ENCODE data around the gene LARP4B. TPM values are rescaled to one million over a fixed set of nuclear protein-coding genes. Genes with fewer than 3 reads are reported as not detected.

Gene LARP4B
- total and polyA plus RNA-seq, 4 donors, result 5.5 to 20.4 (median 12.1) TPM

DNA sequence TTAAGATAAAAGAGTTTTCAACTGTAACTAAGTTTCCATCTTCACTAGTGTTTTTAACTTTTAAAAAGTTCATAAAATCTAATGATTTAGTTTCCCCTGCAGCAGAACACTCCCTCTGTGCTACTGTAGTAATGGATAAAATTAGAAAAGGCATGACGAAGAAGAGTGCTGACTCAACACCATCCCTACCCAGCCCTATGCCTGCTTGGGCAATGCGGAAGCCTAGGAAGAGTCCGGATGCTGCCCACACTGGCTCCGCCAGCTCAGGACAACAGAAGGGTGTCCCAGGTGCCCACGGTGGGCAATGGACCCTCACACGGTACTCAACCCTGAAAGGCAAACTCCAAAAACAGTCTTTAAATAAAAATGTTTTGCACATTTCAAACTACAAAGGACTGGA, 118.2 kb downstream of the LARP4B start (continued):
- TF ChIP-seq, protein P1, sequence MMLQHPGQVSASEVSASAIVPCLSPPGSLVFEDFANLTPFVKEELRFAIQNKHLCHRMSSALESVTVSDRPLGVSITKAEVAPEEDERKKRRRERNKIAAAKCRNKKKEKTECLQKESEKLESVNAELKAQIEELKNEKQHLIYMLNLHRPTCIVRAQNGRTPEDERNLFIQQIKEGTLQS (IDR thresholded peaks at IDR 0.05), result no peak
- TF ChIP-seq RAD21 (IDR thresholded peaks at IDR 0.05) (no peak), GABPA (IDR thresholded peaks at IDR 0.05 in 1 of 2, conservative IDR thresholded peaks at IDR 0.05 in 1 of 2) (no peak), EGR1 (IDR thresholded peaks at IDR 0.05; ENCODE audit: low read depth in 2 of 2) (no peak)

DNA sequence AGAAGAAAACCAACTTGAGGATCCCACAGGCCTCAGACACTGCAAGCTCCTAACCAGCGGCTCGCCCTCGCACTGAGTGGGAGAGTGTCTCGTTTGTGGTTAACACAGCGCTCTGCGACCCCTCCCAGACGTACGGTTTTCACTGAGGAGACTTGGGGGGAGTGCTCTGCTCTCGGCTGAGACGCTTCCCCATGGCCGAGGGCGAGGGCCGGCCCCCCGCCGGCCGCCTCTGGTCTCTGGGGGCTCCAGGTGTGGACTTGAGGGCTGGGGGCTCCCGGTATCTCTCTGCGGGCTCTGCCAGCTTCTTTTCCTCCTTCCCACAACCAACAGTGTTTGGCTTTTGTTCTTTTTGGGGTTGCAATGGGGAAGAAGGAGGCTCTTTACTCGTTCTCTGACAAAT, 118.7 kb downstream of the LARP4B start:
- no peak for DNase-seq (ENCODE audit: low spot score)
- Histone ChIP-seq H3K27ac (ENCODE audit: low read depth in 1 of 2, low read length in 2 of 2) (no peak overlapping the region), H3K27me3 (ENCODE audit: control insufficient read depth in 4 of 4, insufficient read depth in 4 of 4, low read length in 3 of 4) (no peaks in the 10 kb centered on the region), H3K9ac (ENCODE audit: low read depth in 1 of 2, low read length in 2 of 2) (no peak overlapping the region), H3K4me3 (ENCODE audit: low read depth in 1 of 3, low read length in 3 of 3) (no peak overlapping the region), H3K9me3 (ENCODE audit: control insufficient read depth in 4 of 4, low read length in 3 of 4) (no peaks in the 10 kb centered on the region), H3K36me3 (ENCODE audit: control insufficient read depth in 4 of 4, insufficient read depth in 3 of 4, low read depth in 1 of 4, low read length in 3 of 4) (peaks cover 28 to 72% (median 58%) of the 10 kb centered on the region in 4 donors), H3K4me1 (ENCODE audit: control insufficient read depth in 4 of 4, insufficient read depth in 4 of 4, low read length in 3 of 4) (no peaks in the 10 kb centered on the region)
- WGBS, result 94% methylated on average over 19 of the region's 19 CpGs
- TF ChIP-seq HNF4G (IDR thresholded peaks at IDR 0.05), result no peak
- TF ChIP-seq EGR1 (IDR thresholded peaks at IDR 0.05; ENCODE audit: low read depth in 2 of 2), result no peak

DNA sequence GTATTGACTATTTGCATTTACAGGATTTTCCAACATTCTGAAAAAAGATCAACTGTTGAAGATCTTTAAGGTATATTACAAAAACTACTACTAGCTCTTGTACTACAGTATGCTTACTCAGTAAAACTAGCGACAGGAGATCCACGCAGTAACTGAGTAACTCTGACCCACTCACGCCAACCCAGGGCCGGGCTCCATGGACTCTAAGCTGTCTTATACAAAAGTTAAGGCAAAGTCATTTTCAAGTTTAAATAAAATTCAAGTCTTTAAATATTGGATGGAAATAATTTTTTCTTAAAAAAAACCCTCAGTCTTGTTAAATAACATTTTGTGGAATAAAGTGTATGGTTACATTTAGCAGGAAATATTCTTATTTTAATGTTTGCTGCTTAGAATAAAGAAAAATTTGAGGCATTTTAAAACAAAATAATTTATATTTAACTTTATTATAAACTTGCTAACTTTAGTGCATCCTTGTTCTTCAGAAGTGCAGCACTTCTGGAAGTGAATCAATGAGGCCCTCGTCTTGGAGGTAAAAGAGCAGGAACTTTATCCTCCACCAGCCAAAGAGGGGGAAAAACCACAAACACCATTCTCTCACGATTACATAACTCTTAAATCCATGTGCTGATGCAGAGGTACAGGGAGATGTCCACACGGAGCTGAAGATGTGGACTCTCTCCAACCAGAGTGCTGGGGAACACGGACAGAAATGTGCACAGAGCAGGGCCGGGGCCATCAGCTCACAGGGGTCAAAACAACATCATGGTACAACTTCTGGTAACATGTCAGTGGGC, 119.9 kb downstream of the LARP4B start:
- WGBS, result 85% methylated on average over 9 of the region's 9 CpGs
- Histone ChIP-seq H3K36me3 (ENCODE audit: control insufficient read depth in 4 of 4, insufficient read depth in 3 of 4, low read depth in 1 of 4, low read length in 3 of 4) (peaks cover 32 to 70% (median 56%) of the 10 kb centered on the region in 4 donors), H3K27ac (ENCODE audit: low read depth in 1 of 2, low read length in 2 of 2) (no peak overlapping the region), H3K9ac (ENCODE audit: low read depth in 1 of 2, low read length in 2 of 2) (no peak overlapping the region), H3K27me3 (ENCODE audit: control insufficient read depth in 4 of 4, insufficient read depth in 4 of 4, low read length in 3 of 4) (no peaks in the 10 kb centered on the region), H3K4me1 (ENCODE audit: control insufficient read depth in 4 of 4, insufficient read depth in 4 of 4, low read length in 3 of 4) (no peaks in the 10 kb centered on the region), H3K9me3 (ENCODE audit: control insufficient read depth in 4 of 4, low read length in 3 of 4) (no peaks in the 10 kb centered on the region), H3K4me3 (ENCODE audit: low read depth in 1 of 3, low read length in 3 of 3) (no peak overlapping the region)
- DNase-seq (ENCODE audit: low spot score), result no peak
- no peak for TF ChIP-seq HNF4G (IDR thresholded peaks at IDR 0.05)
- TF ChIP-seq HNF4A (conservative IDR thresholded peaks at IDR 0.05), result no peak
- TF ChIP-seq, protein P1 (IDR thresholded peaks at IDR 0.05), result no peak
- no peak for TF ChIP-seq RXRA (IDR thresholded peaks at IDR 0.05)
- TF ChIP-seq EGR1 (IDR thresholded peaks at IDR 0.05; ENCODE audit: low read depth in 2 of 2), result no peak
- TF ChIP-seq FOXA2 (IDR thresholded peaks at IDR 0.05), result no peak
- TF ChIP-seq RAD21 (IDR thresholded peaks at IDR 0.05), result no peak
- TF ChIP-seq SP1 (IDR thresholded peaks at IDR 0.05), result no peak
- TF ChIP-seq, protein P2, sequence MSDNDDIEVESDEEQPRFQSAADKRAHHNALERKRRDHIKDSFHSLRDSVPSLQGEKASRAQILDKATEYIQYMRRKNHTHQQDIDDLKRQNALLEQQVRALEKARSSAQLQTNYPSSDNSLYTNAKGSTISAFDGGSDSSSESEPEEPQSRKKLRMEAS (IDR thresholded peaks at IDR 0.05), result no peak
- TF ChIP-seq, protein P3, sequence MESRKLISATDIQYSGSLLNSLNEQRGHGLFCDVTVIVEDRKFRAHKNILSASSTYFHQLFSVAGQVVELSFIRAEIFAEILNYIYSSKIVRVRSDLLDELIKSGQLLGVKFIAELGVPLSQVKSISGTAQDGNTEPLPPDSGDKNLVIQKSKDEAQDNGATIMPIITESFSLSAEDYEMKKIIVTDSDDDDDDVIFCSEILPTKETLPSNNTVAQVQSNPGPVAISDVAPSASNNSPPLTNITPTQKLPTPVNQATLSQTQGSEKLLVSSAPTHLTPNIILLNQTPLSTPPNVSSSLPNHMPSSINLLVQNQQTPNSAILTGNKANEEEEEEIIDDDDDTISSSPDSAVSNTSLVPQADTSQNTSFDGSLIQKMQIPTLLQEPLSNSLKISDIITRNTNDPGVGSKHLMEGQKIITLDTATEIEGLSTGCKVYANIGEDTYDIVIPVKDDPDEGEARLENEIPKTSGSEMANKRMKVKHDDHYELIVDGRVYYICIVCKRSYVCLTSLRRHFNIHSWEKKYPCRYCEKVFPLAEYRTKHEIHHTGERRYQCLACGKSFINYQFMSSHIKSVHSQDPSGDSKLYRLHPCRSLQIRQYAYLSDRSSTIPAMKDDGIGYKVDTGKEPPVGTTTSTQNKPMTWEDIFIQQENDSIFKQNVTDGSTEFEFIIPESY (IDR thresholded peaks at IDR 0.05), result no peak
- no peak for TF ChIP-seq YY1 (IDR thresholded peaks at IDR 0.05)
- TF ChIP-seq NR2F2 (IDR thresholded peaks at IDR 0.05), result no peak
- TF ChIP-seq GABPA (IDR thresholded peaks at IDR 0.05 in 1 of 2, conservative IDR thresholded peaks at IDR 0.05 in 1 of 2), result no peak
